AG20443 (cell line): ENCODE results near the gene LGALS7.
"Not testable (repeated sequence)": the region's sequence is repeated elsewhere in the genome, so short reads cannot be mapped to it uniquely, and the experiment has no call there.

Experiments
- DNase-seq: peaks from one replicate; pipeline ENCODE4 v3.0.0; 2012; ENCODE audit warnings: low spot score, mixed read lengths

Gene LGALS7

GRCh38 chr19:38799104-38799503 is 25.8 kb upstream of the LGALS7 start:
- DNase-seq = no peak

DNA sequence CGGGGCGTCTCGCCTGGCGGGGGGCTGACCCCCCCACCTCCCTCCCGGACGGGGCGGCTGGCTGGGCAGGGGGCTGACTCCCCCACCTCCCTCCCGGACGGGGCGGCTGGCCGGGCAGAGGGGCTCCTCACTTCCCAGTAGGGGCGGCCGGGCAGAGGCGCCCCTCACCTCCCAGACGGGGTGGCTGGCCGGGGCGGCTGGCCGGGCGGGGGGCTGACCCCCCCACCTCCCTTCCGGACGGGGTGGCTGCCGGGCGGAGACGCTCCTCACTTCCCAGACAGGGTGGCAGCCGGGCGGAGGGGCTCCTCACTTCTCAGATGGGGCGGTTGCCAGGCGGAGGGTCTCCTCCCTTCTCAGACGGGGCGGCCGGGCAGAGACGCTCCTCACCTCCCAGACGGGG is 24.5 kb upstream of the LGALS7 start:
- not testable (repeated sequence) for DNase-seq

DNA sequence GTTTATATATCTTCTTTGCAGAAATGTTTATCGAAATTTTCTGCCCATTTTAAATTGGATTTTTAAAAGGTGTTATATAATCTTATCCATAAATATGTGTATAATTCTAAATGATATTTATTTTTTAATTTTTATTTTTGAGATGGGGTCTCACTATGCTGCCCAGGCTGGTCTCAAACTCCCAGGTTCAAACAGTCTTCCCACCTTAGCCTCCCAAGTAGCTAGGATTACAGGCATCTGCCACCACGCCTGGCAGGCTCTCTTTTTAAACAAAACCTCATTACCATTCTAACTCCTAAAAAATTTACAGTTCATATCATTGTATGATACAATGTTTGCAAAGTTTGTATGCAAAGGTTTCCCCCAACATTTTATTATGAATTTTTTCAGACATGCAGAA is 22.8 kb upstream of the LGALS7 start:
- DNase-seq = no peak

- DNase-seq = no peak
These were observed 22.2 kb upstream of the LGALS7 start for GRCh38 chr19:38795549-38795948.

DNA sequence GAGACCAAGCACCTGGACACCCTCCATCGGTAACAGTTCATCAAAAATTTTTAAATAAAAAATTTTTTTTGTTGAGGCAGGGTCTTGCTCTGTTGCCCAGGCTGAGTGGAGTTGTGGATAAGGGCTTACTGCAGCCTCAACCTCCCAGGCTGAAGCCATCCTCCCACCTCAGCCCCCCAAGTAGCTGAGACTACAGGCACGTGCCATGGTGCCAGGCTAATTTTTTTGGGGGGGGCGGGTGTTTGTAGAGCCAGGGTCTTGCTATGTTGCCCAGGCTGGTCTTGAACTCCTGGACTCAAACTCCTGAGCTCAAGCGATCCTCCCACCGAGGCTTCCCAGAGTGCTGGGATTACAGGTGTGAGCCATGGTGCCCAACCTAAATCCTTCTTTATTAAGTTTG is 20.4 kb upstream of the LGALS7 start:
- no peak for DNase-seq

- DNase-seq = no peak
These were observed 19.9 kb upstream of the LGALS7 start for GRCh38 chr19:38793177-38793576.

GRCh38 chr19:38792250-38793111 is 19.2 kb upstream of the LGALS7 start:
- no peak for DNase-seq

- DNase-seq = not testable (repeated sequence)
These were observed 18.2 kb upstream of the LGALS7 start for GRCh38 chr19:38791451-38792064.

- DNase-seq = not testable (repeated sequence)
These were observed 17.4 kb upstream of the LGALS7 start for GRCh38 chr19:38790507-38791403.

DNA sequence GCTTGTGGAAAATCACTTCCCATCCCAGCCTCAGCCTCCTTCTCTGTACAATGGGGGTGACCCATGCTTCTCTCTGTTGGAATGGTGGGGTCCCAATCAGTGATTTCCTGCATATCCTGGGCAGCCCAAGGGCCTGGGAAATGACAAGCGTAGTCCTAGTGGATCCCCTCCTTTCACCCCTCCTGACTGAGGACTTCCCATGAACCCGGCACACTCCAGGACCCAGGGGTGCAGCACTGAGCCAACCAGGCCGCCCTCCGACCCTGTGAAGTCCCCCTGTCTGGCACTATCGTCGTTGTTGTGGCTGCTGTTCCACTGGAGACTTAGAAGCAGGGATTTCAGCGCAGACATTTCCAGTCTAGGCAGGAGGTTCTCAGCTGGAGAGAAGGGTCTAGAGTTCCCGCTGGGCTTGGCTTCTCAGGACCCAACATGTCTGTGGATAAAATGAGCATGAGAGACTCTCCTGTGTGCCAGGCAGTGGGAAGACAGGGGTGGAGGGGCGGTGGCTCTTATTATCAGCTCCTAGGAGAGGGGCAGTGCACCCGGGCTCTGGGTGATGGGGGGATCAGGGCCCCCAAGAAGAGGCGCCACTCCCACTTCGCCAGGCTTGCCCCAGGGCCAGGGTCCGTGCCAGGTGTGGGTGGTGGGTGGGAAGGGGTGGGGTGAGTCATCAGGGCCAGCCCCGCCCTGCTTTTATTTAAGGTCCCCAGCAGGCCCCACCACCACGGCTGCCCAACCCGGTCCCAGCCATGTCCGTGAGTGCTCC is 15.3 kb upstream of the LGALS7 start, which contains the start of gene LGALS7B:
LGALS7B (plus strand) TSS at position 723 of the 766 bp plus-strand sequence; CDS start at position 750, 27 bp downstream.
- no peak for DNase-seq

- DNase-seq = no peak
These were observed 13.4 kb upstream of the LGALS7 start for GRCh38 chr19:38786572-38787265.

DNA sequence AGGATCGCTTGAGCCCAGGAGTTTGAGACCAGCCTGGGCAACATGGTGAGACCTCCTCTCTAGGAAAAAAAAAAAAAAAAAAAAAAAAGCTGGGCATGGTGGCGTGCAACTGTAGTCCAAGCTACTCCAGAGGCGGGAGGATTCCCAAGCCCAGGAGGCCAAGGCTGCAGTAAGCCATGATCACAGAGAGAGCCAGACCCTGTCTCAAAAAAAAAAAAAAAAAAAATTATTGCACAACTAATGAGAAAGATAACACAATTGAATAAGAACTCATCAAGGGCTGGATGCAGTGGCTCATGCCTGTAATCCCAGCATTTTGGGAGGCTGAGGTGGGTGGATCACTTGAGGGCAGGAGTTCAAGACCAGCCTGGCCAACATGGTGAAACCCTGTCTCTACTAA is 12.7 kb upstream of the LGALS7 start:
- DNase-seq = not testable (repeated sequence)

- DNase-seq = no peak
These were observed 11.9 kb upstream of the LGALS7 start for GRCh38 chr19:38785187-38785699.

GRCh38 chr19:38784224-38784623 is 10.9 kb upstream of the LGALS7 start:
- DNase-seq = no peak

DNA sequence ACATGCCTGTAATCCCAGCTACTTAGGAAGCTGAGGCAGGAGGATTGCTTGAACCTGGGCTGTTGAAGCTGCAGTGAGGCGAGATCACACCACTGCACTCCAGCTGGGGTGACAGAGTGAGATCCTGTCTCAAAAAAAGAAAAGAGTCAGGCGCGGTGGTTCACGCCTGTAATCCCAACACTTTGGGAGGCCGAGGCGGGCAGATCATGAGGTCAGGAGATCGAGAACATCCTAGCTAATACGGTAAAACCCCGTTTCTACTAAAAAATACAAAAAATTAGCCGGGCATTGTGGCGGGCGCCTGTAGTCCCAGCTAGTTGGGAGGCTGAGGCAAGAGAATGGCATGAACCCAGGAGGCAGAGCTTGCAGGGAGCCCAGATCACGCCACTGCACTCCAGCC is 8.9 kb upstream of the LGALS7 start:
- DNase-seq = not testable (repeated sequence)

DNA sequence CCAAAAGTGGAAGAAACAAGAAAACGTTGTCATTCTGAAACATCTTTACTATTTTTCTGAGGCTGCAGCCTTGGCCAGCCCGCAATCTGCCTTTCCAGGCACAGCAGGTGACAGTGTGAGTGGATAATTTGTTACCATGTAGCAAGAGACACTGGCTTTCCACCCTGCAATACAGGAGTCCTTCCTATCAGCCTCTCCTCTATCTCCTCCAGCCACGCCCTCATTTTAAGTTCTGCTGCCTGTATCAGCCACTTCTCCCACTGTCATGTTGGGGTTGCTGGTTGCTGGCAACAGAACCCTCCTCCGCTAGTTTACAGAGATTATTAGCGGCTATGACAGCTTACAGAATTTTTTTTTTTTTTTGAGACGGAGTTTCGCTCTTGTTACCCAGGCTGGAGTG is 7.7 kb upstream of the LGALS7 start:
- no peak for DNase-seq

DNA sequence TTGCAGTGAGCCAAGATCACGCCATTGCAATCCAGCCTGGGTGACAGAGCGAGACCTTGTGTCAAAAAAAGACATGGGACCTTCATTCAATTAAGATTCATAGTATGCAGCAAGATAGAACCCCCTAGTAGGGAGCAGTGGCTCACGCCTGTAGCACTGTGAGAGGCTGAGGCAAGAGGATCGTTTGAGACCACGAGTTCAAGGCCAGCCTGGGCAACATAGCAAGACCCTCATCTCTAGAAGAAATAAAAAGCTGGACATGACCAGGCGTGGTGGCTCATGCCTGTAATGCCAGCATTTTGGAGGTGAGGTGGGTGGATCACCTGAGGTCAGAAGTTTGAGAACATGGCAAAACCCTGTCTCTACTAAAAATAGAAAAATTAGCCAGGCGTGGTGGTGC is 7.1 kb upstream of the LGALS7 start:
- DNase-seq = no peak

GRCh38 chr19:38778733-38779132 is 5.4 kb upstream of the LGALS7 start:
- no peak for DNase-seq

DNA sequence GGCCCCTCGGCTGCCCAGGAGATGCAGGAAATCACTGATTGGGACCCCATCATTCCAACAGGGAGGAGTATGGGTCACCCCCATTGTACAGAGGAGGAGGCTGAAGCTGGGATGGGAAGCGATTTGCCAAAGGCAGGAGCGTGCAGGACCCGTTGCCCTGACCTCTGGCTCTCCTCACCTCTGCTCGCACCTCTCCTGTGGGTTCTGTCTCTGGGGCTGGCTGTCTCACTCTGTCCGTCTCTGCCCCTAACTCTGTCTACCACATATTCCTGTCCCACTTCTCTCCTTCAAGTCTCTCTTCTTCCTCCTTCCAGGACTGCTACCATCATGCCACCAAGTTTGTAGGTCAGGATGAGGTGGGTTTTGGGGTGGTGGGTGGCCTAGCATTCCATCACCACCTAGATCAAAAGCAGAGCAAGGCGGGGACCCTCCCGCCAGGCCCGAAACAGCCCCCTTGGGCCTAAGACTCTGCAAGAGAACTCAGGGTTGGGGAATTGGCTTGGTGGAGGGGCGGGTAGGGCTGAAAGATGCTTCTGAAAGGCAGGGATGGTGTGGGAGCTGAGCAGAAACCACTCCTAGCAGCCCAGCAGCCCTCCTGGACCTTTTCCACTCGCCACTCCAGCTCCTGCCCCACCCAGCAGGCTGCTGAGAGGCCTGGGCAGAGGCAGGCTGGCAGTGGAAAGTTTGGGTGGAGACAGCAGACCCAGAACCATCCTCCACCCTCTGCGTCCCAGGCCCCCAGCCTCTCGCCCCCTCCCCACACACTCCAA is 1.0 kb upstream of the LGALS7 start:
- DNase-seq = no peak

GRCh38 chr19:38771569-38771968 is 1.7 kb downstream of the LGALS7 start:
- not testable (repeated sequence) for DNase-seq
